Activated CD4-positive, alpha-beta T cell treated with anti-CD3 and anti-CD28 coated beads, Interleukin-2, amount 10 ng/mL, durations not matched to agents 7 days and 5 days (primary cell): ENCODE measurements around the gene GSG1L2. TPM values are rescaled to one million over a fixed set of nuclear protein-coding genes. Genes with fewer than 3 reads are reported as not detected.

Source experiments
- CTCF ChIA-PET: fragments of 350-600 bp; sonication (Branson Sonifier 250); formaldehyde crosslinking; loops from one replicate; lab custom pipeline; 2021; ENCODE audit warnings: antibody characterized with exemption; lab: Charles Lee
- POLR2A ChIA-PET: fragments of 350-600 bp; sonication (Branson Sonifier 250); formaldehyde crosslinking; loops from one replicate; lab custom pipeline; 2021; ENCODE audit warnings: antibody characterized with exemption; lab: Charles Lee
- DNase-seq: peaks from one replicate; pipeline ENCODE4 v3.0.0-alpha.2; 2020
- H3K27ac Mint-ChIP-seq: one replicate; pipeline ENCODE4 v1.8.0; 2021; ENCODE audit warnings: mild to moderate bottlenecking, moderate library complexity, mixed read lengths
- H3K27me3 Mint-ChIP-seq: one replicate; pipeline ENCODE4 v1.8.0; 2021; ENCODE audit warnings: mixed read lengths
- H3K36me3 Mint-ChIP-seq: one replicate; pipeline ENCODE4 v1.8.0; 2021; ENCODE audit warnings: low read depth, mixed read lengths
- H3K4me1 Mint-ChIP-seq: one replicate; pipeline ENCODE4 v1.8.0; 2021; ENCODE audit warnings: mixed read lengths
- H3K4me3 Mint-ChIP-seq: one replicate; pipeline ENCODE4 v1.8.0; 2021; ENCODE audit warnings: mild to moderate bottlenecking, moderate library complexity, mixed read lengths
- H3K9me3 Mint-ChIP-seq: one replicate; pipeline ENCODE4 v1.8.0; 2021; ENCODE audit warnings: mixed read lengths
- total RNA-seq, 2 experiments: library from RNA; stranded (reverse); gene quantifications; one replicate each; pipeline ENCODE4 v1.2.3, GENCODE V29; 2021

GSG1L2 gene
- total RNA-seq, 2 experiments from 2014 or later = not detected

GRCh38 chr17:9817086-9817485 lies 4.8 kb downstream of the GSG1L2 start:
- H3K4me1 Mint-ChIP-seq = no peaks in the 10 kb centered on the region
- H3K27ac Mint-ChIP-seq = no peak overlapping the region
- DNase-seq = no peak
- CTCF ChIA-PET = no interaction called here
- no peaks in the 10 kb centered on the region for H3K27me3 Mint-ChIP-seq
- H3K36me3 Mint-ChIP-seq = no peaks in the 10 kb centered on the region
- no peak overlapping the region for H3K4me3 Mint-ChIP-seq
- POLR2A ChIA-PET = no interaction called here
- peaks cover 6% of the 10 kb centered on the region for H3K9me3 Mint-ChIP-seq

GRCh38 chr17:9816472-9816871 lies 5.4 kb downstream of the GSG1L2 start:
- POLR2A ChIA-PET = no interaction called here
- CTCF ChIA-PET = no interaction called here
- no peak overlapping the region for H3K4me3 Mint-ChIP-seq

GRCh38 chr17:9814337-9814945 lies 7.4 kb downstream of the GSG1L2 start:
- Mint-ChIP-seq H3K36me3 (no peaks in the 10 kb centered on the region), H3K27me3 (no peaks in the 10 kb centered on the region), H3K4me3 (no peak overlapping the region), H3K27ac (no peak overlapping the region), H3K4me1 (no peaks in the 10 kb centered on the region), H3K9me3 (peaks cover 6% of the 10 kb centered on the region)
- DNase-seq = no peak
- POLR2A ChIA-PET = no interaction called here
- CTCF ChIA-PET = no interaction called here

More at GRCh38 chr17:9816472-9816871, 5.4 kb downstream of the GSG1L2 start:
- no peak for DNase-seq
- Mint-ChIP-seq H3K27ac (no peak overlapping the region), H3K27me3 (no peaks in the 10 kb centered on the region), H3K36me3 (no peaks in the 10 kb centered on the region), H3K4me1 (no peaks in the 10 kb centered on the region), H3K9me3 (peaks cover 6% of the 10 kb centered on the region)

GRCh38 chr17:9813166-9813565 lies 8.7 kb downstream of the GSG1L2 start:
- H3K9me3 Mint-ChIP-seq = peaks cover 6% of the 10 kb centered on the region
- H3K36me3 Mint-ChIP-seq = no peaks in the 10 kb centered on the region
- H3K27me3 Mint-ChIP-seq = no peaks in the 10 kb centered on the region
- ChIA-PET POLR2A (no interaction called here), CTCF (no interaction called here)
- H3K27ac Mint-ChIP-seq = no peak overlapping the region
- no peak for DNase-seq
- no peaks in the 10 kb centered on the region for H3K4me1 Mint-ChIP-seq
- H3K4me3 Mint-ChIP-seq = no peak overlapping the region

GRCh38 chr17:9811537-9811936 lies 10.3 kb downstream of the GSG1L2 start:
- no peaks in the 10 kb centered on the region for H3K4me1 Mint-ChIP-seq
- no peak overlapping the region for H3K4me3 Mint-ChIP-seq
- H3K27me3 Mint-ChIP-seq = no peaks in the 10 kb centered on the region
- H3K36me3 Mint-ChIP-seq = no peaks in the 10 kb centered on the region
- ChIA-PET CTCF (no interaction called here), POLR2A (no interaction called here)
- H3K9me3 Mint-ChIP-seq = peaks cover 4% of the 10 kb centered on the region
- no peak for DNase-seq
- no peak overlapping the region for H3K27ac Mint-ChIP-seq

GRCh38 chr17:9811086-9811485 lies 10.8 kb downstream of the GSG1L2 start:
- Mint-ChIP-seq H3K36me3 (no peaks in the 10 kb centered on the region), H3K4me1 (no peaks in the 10 kb centered on the region), H3K27ac (no peak overlapping the region), H3K27me3 (no peaks in the 10 kb centered on the region), H3K4me3 (no peak overlapping the region), H3K9me3 (no peaks in the 10 kb centered on the region)
- POLR2A ChIA-PET = no interaction called here
- CTCF ChIA-PET = no interaction called here
- DNase-seq = no peak

GRCh38 chr17:9810100-9810949 lies 11.6 kb downstream of the GSG1L2 start:
- Mint-ChIP-seq H3K4me3 (no peak overlapping the region), H3K9me3 (no peaks in the 10 kb centered on the region), H3K27me3 (no peaks in the 10 kb centered on the region), H3K36me3 (no peaks in the 10 kb centered on the region), H3K4me1 (no peaks in the 10 kb centered on the region), H3K27ac (no peak overlapping the region)
- DNase-seq = no peak
- ChIA-PET CTCF (no interaction called here), POLR2A (no interaction called here)

GRCh38 chr17:9809409-9809808 lies 12.5 kb downstream of the GSG1L2 start:
- CTCF ChIA-PET = no interaction called here
- Mint-ChIP-seq H3K36me3 (no peaks in the 10 kb centered on the region), H3K4me3 (no peak overlapping the region), H3K9me3 (no peaks in the 10 kb centered on the region), H3K27me3 (no peaks in the 10 kb centered on the region), H3K4me1 (no peaks in the 10 kb centered on the region), H3K27ac (no peak overlapping the region)
- POLR2A ChIA-PET = no interaction called here
- no peak for DNase-seq

- no peak overlapping the region for H3K4me3 Mint-ChIP-seq
These were observed 15.2 kb downstream of the GSG1L2 start for GRCh38 chr17:9806699-9807098.

GRCh38 chr17:9805769-9806168 lies 16.1 kb downstream of the GSG1L2 start:
- Mint-ChIP-seq H3K4me3 (no peak overlapping the region), H3K27ac (no peak overlapping the region), H3K4me1 (no peaks in the 10 kb centered on the region), H3K9me3 (no peaks in the 10 kb centered on the region), H3K36me3 (no peaks in the 10 kb centered on the region), H3K27me3 (no peaks in the 10 kb centered on the region)
- ChIA-PET POLR2A (no interaction called here), CTCF (no interaction called here)
- DNase-seq = no peak

More at GRCh38 chr17:9806699-9807098, 15.2 kb downstream of the GSG1L2 start:
- Mint-ChIP-seq H3K27ac (no peak overlapping the region), H3K27me3 (no peaks in the 10 kb centered on the region), H3K36me3 (no peaks in the 10 kb centered on the region), H3K4me1 (no peaks in the 10 kb centered on the region), H3K9me3 (no peaks in the 10 kb centered on the region)
- ChIA-PET CTCF (no interaction called here), POLR2A (no interaction called here)
- no peak for DNase-seq

- ChIA-PET CTCF (no interaction called here), POLR2A (no interaction called here)
- no peaks in the 10 kb centered on the region for H3K27me3 Mint-ChIP-seq
- no peaks in the 10 kb centered on the region for H3K9me3 Mint-ChIP-seq
- no peaks in the 10 kb centered on the region for H3K4me1 Mint-ChIP-seq
- no peaks in the 10 kb centered on the region for H3K36me3 Mint-ChIP-seq
- H3K27ac Mint-ChIP-seq = no peak overlapping the region
- no peak overlapping the region for H3K4me3 Mint-ChIP-seq
- no peak for DNase-seq
These were observed 19.2 kb downstream of the GSG1L2 start for GRCh38 chr17:9802697-9803096.

GRCh38 chr17:9802294-9802693 lies 19.6 kb downstream of the GSG1L2 start:
- no peak for DNase-seq
- no peaks in the 10 kb centered on the region for H3K9me3 Mint-ChIP-seq
- POLR2A ChIA-PET = no interaction called here
- H3K4me3 Mint-ChIP-seq = no peak overlapping the region
- H3K27ac Mint-ChIP-seq = no peak overlapping the region
- no peaks in the 10 kb centered on the region for H3K27me3 Mint-ChIP-seq
- H3K4me1 Mint-ChIP-seq = no peaks in the 10 kb centered on the region
- CTCF ChIA-PET = no interaction called here
- H3K36me3 Mint-ChIP-seq = no peaks in the 10 kb centered on the region

- DNase-seq = no peak
- Mint-ChIP-seq H3K27me3 (no peaks in the 10 kb centered on the region), H3K9me3 (no peaks in the 10 kb centered on the region), H3K27ac (no peak overlapping the region), H3K36me3 (no peaks in the 10 kb centered on the region), H3K4me1 (no peaks in the 10 kb centered on the region), H3K4me3 (no peak overlapping the region)
- CTCF ChIA-PET = no interaction called here
- POLR2A ChIA-PET = no interaction called here
These were observed 20.4 kb downstream of the GSG1L2 start for GRCh38 chr17:9801505-9801904.
